ENCODE data around the gene CGRRF1.
A peak's percentile ranks its signal among the peaks of the same experiment; 100 is the strongest.

The CGRRF1 gene, protein sequence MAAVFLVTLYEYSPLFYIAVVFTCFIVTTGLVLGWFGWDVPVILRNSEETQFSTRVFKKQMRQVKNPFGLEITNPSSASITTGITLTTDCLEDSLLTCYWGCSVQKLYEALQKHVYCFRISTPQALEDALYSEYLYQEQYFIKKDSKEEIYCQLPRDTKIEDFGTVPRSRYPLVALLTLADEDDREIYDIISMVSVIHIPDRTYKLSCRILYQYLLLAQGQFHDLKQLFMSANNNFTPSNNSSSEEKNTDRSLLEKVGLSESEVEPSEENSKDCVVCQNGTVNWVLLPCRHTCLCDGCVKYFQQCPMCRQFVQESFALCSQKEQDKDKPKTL

DNA sequence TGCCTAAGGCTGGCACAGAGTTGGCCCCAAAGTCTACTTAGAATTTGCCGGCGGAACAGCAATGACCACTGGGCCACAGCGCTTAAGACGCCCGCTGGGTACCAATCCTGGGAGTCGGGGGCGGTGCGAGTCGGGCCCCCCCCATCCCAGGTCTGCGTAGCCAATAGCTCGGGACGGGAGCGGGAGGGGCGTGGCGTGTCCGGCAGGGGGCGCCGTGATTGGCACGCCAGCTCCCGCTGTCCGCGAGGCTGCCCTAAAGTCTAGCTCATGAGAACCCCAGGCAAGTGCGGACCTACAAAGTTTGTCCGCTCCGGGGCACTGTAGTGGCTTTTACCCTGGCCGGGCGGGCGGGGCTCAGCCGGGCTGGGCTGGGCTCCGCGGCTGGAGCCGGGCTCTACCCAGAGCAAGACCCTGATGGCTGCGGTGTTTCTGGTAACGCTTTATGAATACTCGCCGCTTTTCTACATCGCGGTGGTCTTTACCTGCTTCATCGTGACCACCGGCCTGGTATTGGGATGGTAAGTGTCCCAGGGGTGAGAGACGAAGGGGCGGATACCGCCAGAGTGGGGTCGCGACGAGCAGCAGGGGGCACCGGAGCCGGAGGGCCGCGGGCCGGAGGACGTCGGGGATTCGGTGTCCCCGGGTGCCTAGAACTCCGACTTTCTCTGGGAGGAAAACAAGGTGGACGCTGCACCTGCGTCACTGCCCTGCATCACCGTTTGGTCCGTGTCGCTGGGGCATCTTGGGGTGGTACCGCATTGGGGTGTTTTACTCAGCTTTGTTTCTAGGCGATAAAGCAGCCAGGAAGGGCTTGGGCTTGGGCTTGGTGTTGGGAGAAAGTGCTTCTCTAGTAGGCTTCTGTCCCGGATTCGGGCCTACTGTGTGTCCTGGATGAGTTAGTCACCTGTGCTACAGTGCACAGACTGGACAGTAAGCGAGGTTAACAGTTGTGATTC lies at the start of gene CGRRF1:
Gene CGRRF1 (plus strand): TSS at position 361 of the 956 bp plus-strand sequence. CDS start 54 bp downstream, at position 415.
- TF ChIP-seq, protein P1, sequence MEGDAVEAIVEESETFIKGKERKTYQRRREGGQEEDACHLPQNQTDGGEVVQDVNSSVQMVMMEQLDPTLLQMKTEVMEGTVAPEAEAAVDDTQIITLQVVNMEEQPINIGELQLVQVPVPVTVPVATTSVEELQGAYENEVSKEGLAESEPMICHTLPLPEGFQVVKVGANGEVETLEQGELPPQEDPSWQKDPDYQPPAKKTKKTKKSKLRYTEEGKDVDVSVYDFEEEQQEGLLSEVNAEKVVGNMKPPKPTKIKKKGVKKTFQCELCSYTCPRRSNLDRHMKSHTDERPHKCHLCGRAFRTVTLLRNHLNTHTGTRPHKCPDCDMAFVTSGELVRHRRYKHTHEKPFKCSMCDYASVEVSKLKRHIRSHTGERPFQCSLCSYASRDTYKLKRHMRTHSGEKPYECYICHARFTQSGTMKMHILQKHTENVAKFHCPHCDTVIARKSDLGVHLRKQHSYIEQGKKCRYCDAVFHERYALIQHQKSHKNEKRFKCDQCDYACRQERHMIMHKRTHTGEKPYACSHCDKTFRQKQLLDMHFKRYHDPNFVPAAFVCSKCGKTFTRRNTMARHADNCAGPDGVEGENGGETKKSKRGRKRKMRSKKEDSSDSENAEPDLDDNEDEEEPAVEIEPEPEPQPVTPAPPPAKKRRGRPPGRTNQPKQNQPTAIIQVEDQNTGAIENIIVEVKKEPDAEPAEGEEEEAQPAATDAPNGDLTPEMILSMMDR (IDR thresholded peaks at IDR 0.05), result peak; percentile 61
- H3K27ac ChIP-seq, result peak within 1 kb of the TSS; percentile 75 to 93
- peak within 1 kb of the TSS; percentile 98 for H3K4me3 ChIP-seq
- DNase-seq (ENCODE audit: low spot score), result peak; percentile 99

DNA sequence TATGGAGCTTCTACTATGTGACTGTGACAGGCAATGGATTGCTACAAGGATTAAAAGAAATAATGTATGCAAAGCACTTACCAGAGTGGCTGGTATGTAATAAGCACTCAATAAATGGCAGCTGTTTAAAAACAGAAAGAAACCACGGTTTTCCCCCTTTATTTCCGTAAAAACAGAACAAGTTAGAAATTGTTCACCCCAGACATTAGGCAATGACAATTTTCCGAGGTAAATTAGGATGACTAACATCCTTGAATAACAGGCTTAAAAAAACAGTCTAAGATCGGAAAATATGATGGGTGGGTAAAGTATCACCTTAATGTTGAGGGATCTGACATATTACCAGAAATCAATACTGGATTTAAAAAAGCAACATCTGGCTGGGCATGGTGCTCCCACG lies 47.7 kb upstream of the CGRRF1 start:
- no peak for DNase-seq (ENCODE audit: low spot score)
- TF ChIP-seq, protein P1 (IDR thresholded peaks at IDR 0.05), result no peak
- H3K4me3 ChIP-seq, result no peak overlapping the region
- H3K27ac ChIP-seq, result no peak overlapping the region

DNA sequence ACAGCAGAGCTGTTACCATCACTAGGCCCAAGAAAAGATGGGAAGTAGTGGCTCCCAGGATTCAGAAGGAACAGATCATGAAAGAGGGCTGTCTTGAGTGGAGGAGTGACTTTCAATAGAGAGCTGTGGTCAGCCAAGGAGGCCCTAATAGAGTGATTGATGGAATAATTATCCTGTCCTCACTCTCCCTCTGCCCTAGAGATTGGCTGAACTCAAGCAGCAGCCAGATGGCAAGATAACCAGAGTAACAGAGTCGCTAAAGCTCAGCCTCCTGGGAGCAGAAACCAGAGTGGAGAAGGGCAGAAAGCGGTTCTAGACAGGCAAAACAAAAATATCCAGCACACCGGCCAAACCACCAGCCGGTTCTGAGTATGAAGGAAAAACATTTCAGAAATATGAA lies 44.1 kb upstream of the CGRRF1 start:
- no peak for DNase-seq (ENCODE audit: low spot score)
- TF ChIP-seq, protein P1 (IDR thresholded peaks at IDR 0.05), result no peak
- H3K4me3 ChIP-seq, result no peak overlapping the region

DNA sequence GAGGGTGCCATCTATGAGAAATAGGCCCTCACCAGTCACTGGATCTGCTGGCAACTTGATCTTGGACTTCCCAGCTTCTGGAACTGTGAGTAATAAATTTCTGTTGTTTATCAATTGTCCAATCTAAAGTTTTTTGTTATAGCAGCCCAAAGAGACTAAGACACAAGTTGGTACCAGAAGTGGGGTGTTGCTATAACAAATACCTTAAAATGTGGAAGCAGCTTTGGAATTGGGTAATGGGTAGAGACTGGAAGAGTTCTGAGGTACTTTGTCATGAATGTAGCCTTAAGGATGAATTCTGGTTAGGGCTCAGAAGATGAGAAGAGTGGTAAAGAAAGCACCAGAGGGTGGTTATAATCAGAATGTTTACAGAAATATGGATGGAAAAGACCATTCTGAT lies 42.4 kb upstream of the CGRRF1 start:
- no peak overlapping the region for H3K4me3 ChIP-seq
- DNase-seq (ENCODE audit: low spot score), result no peak
- TF ChIP-seq, protein P1 (IDR thresholded peaks at IDR 0.05), result no peak
- no peak overlapping the region for H3K27ac ChIP-seq

More for the DNA sequence above, 44.1 kb upstream of the CGRRF1 start:
- no peak overlapping the region for H3K27ac ChIP-seq

DNA sequence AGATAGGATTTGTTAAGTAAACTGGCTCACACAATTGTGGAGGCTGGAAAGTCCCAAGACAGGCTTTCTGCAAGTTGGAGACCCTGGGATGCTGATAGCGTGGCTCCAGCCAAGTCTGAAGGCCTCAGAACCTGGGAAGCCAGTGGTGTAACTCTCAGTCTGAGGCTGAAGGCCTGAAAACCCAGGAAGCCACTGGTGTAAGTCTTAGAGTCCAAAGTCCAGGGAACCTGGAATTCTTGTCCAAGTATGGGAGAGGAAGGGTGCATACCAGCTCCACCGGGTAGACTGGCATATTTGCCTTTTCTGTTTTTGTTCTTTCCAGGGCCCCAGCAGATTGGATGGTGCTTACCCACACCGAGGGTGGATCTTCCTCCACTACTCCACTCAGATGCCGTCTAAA lies 39.0 kb upstream of the CGRRF1 start:
- TF ChIP-seq, protein P1 (IDR thresholded peaks at IDR 0.05), result no peak
- Histone ChIP-seq H3K4me3 (no peak overlapping the region), H3K27ac (no peak overlapping the region)
- no peak for DNase-seq (ENCODE audit: low spot score)

DNA sequence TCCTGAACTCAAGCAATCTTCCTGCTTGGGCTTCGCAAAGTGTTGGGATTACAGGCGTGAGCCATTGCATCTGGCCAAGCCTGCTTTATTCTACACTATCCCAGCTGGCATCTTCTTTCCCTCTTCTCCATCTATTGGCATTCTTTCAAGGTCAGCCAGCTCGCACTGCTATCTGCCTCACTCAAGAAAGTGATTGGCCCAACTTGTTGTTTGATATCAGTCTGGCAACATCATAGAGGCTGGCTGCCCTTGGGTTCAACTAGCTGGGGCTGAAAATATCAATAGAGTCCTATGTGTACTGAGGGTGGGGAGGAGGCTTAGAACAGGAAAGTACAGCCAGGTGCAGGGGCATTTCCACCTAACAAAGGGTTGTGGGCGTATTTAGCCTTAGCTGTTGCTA lies 38.1 kb upstream of the CGRRF1 start:
- DNase-seq (ENCODE audit: low spot score), result no peak
- TF ChIP-seq, protein P1 (IDR thresholded peaks at IDR 0.05), result no peak
- H3K4me3 ChIP-seq, result no peak overlapping the region
- no peak overlapping the region for H3K27ac ChIP-seq
